ENCODE measurements around the gene RASAL1. TPM values are rescaled to one million over a fixed set of nuclear protein-coding genes. Genes with fewer than 3 reads are reported as not detected.

RASAL1 gene
- total and polyA plus RNA-seq, 2 donors (not counting 1 experiment from before 2014, with no cell fraction given): 0.10 to 11.0 TPM

GRCh38 chr12:113105606-113106271, 29.8 kb downstream of the RASAL1 start:
- no peak for TF ChIP-seq CTCF (IDR thresholded peaks at IDR 0.05)
- TF ChIP-seq EZH2 (IDR thresholded peaks at IDR 0.05; ENCODE audit: borderline replicate concordance, insufficient read depth, low read depth, low read length, poor library complexity, severe bottlenecking): no peak
- no peak for ATAC-seq (ENCODE audit: low read depth)
- DNase-seq: no peak
- no peak overlapping the region for H3K4me3 Mint-ChIP-seq
- ChIA-PET POLR2A (interaction anchor here (0.6 kb wide), 1 partner anchor 25 kb away, joined by 3 read pairs; no protein-coding TSS in a partner anchor), CTCF (interaction anchor here (0.6 to 1.8 kb wide), 4 partner anchors 47 to 113 kb away, joined by 3 to 10 read pairs (median 6); no protein-coding TSS in a partner anchor)
- H3K9ac ChIP-seq (ENCODE audit: low read length): no peak overlapping the region
- H3K79me2 ChIP-seq (ENCODE audit: control insufficient read depth, insufficient read depth, low read length): no peaks in the 10 kb centered on the region
- H2AFZ ChIP-seq (ENCODE audit: insufficient read depth, low read depth, low read length, poor library complexity, severe bottlenecking): no peak overlapping the region
- H3K4me3 ChIP-seq (ENCODE audit: control extremely low read depth in 1 of 5, extremely low read depth in 1 of 5, insufficient read depth in 1 of 5, low read depth in 2 of 5, low read length in 4 of 5): no peak overlapping the region
- H3K4me2 ChIP-seq (replicated peaks; ENCODE audit: low read depth, low read length, poor library complexity, severe bottlenecking): no peak overlapping the region
- intact Hi-C loops (cut with micrococcal nuclease): no loop called here
- H3K9me3 Mint-ChIP-seq (ENCODE audit: insufficient read depth): no peaks in the 10 kb centered on the region
- H3K27me3 Mint-ChIP-seq: no peaks in the 10 kb centered on the region
- H3K36me3 ChIP-seq (replicated peaks in 1 of 2; ENCODE audit: control extremely low read depth in 1 of 2, control insufficient read depth in 1 of 2, extremely low read depth in 1 of 2, insufficient read depth in 2 of 2, low read length in 1 of 2): no peaks in the 10 kb centered on the region
- peaks cover 11 to 16% of the 10 kb centered on the region in 2 donors for H3K4me1 ChIP-seq (ENCODE audit: control insufficient read depth in 2 of 2, insufficient read depth in 2 of 2, low read length in 2 of 2)
- H3K27ac ChIP-seq (ENCODE audit: low read length in 2 of 2): no peak overlapping the region
- peaks cover 16% of the 10 kb centered on the region for H3K4me1 Mint-ChIP-seq
- H4K20me1 ChIP-seq (ENCODE audit: control insufficient read depth, insufficient read depth, low read length, poor library complexity, severe bottlenecking): no peaks in the 10 kb centered on the region
- WGBS (ENCODE audit: insufficient coverage): 98% methylated on average over 9 of the region's 15 CpGs
- H3K27me3 ChIP-seq (replicated peaks in 1 of 4; ENCODE audit: control extremely low read depth in 1 of 4, control insufficient read depth in 3 of 4, insufficient read depth in 4 of 4, low read length in 3 of 4): peaks cover 0 to 3% (median 0%) of the 10 kb centered on the region in 4 experiments
- no peak overlapping the region for H3K27ac Mint-ChIP-seq
- H3K9me3 ChIP-seq (ENCODE audit: control extremely low read depth in 1 of 3, control insufficient read depth in 2 of 3, insufficient read depth in 1 of 3, low read length in 2 of 3): peaks cover 0 to 4% (median 0%) of the 10 kb centered on the region in 3 donors

- Histone ChIP-seq H3K27me3 (replicated peaks in 1 of 4; ENCODE audit: control extremely low read depth in 1 of 4, control insufficient read depth in 3 of 4, insufficient read depth in 4 of 4, low read length in 3 of 4) (peaks cover 0 to 3% (median 0%) of the 10 kb centered on the region in 4 experiments), H3K36me3 (replicated peaks in 1 of 2; ENCODE audit: control extremely low read depth in 1 of 2, control insufficient read depth in 1 of 2, extremely low read depth in 1 of 2, insufficient read depth in 2 of 2, low read length in 1 of 2) (no peaks in the 10 kb centered on the region), H3K9ac (ENCODE audit: low read length) (no peak overlapping the region), H3K4me1 (ENCODE audit: control insufficient read depth in 2 of 2, insufficient read depth in 2 of 2, low read length in 2 of 2) (peaks cover 11 to 17% of the 10 kb centered on the region in 2 donors), H3K4me2 (replicated peaks; ENCODE audit: low read depth, low read length, poor library complexity, severe bottlenecking) (no peak overlapping the region), H3K27ac (ENCODE audit: low read length in 2 of 2) (no peak overlapping the region), H3K79me2 (ENCODE audit: control insufficient read depth, insufficient read depth, low read length) (no peaks in the 10 kb centered on the region), H3K9me3 (ENCODE audit: control extremely low read depth in 1 of 3, control insufficient read depth in 2 of 3, insufficient read depth in 1 of 3, low read length in 2 of 3) (peaks cover 0 to 4% (median 0%) of the 10 kb centered on the region in 3 donors), H3K4me3 (ENCODE audit: control extremely low read depth in 1 of 5, extremely low read depth in 1 of 5, insufficient read depth in 1 of 5, low read depth in 2 of 5, low read length in 4 of 5) (no peak overlapping the region), H2AFZ (ENCODE audit: insufficient read depth, low read depth, low read length, poor library complexity, severe bottlenecking) (no peak overlapping the region), H4K20me1 (ENCODE audit: control insufficient read depth, insufficient read depth, low read length, poor library complexity, severe bottlenecking) (no peaks in the 10 kb centered on the region)
- Mint-ChIP-seq H3K4me3 (peak overlapping the region; percentile 47), H3K9me3 (ENCODE audit: insufficient read depth) (no peaks in the 10 kb centered on the region), H3K27ac (peak overlapping the region; percentile 10), H3K4me1 (peaks cover 16% of the 10 kb centered on the region), H3K27me3 (no peaks in the 10 kb centered on the region)
- intact Hi-C loops (cut with micrococcal nuclease): no loop called here
- DNase-seq (no peak), ATAC-seq (ENCODE audit: low read depth) (no peak)
- WGBS (ENCODE audit: insufficient coverage): 89% methylated on average over 12 of the region's 13 CpGs
- CTCF ChIA-PET: interaction anchor here (2.0 kb wide), 1 partner anchor 56 kb away, joined by 8 read pairs; no protein-coding TSS in a partner anchor
- TF ChIP-seq CTCF (IDR thresholded peaks at IDR 0.05) (no peak), EZH2 (IDR thresholded peaks at IDR 0.05; ENCODE audit: borderline replicate concordance, insufficient read depth, low read depth, low read length, poor library complexity, severe bottlenecking) (no peak)
- POLR2A ChIA-PET: no interaction called here
These were observed 30.5 kb downstream of the RASAL1 start for GRCh38 chr12:113104953-113105510.
